K562 (cell line): Measurements from ENCODE around the gene MICU1. TPM values are rescaled to one million over a fixed set of nuclear protein-coding genes. Genes with fewer than 3 reads are reported as not detected.
A peak's percentile ranks its signal among the peaks of the same experiment; 100 is the strongest.

Experiments used
- CBFB ChIP-seq: sonication (generic); formaldehyde crosslinking; IDR thresholded peaks from 2 replicates; pipeline ENCODE4 v1.4.0; 2020; ENCODE audit warnings: mild to moderate bottlenecking, missing genetic modification reagents
- ELF1 ChIP-seq: fragments of 200-800 bp; sonication (Bioruptor generic); IDR thresholded peaks from 2 replicates; pipeline ENCODE4 v1.6.1; 2016; ENCODE audit warnings: missing genetic modification characterization, missing compliant biosample characterization
- ETS2 ChIP-seq: IDR thresholded peaks from 2 replicates; pipeline ENCODE4 v1.6.1; 2016; ENCODE audit warnings: borderline replicate concordance, missing genetic modification characterization, mild to moderate bottlenecking, moderate library complexity, missing compliant biosample characterization; ENCODE audit not compliant: poor library complexity, severe bottlenecking
- FOXA1 ChIP-seq: fragments of 450-650 bp; IDR thresholded peaks from 2 replicates; pipeline ENCODE4 v1.6.1; 2016; ENCODE audit warnings: mild to moderate bottlenecking, borderline replicate concordance
- HNRNPK ChIP-seq: fragments of 200-400 bp; formaldehyde crosslinking; IDR thresholded peaks from one replicate; pipeline ENCODE4 v1.6.1; 2018; ENCODE audit warnings: mild to moderate bottlenecking, low read depth, low read length; ENCODE audit not compliant: poor library complexity, severe bottlenecking
- JUN ChIP-seq, 2 experiments: sonication (generic) in 1 of 2; formaldehyde crosslinking in 1 of 2; IDR thresholded peaks; 2 replicates each; pipeline versions ENCODE4 v1.6.1 to v1.8.0; 2012 to 2022; ENCODE audit warnings: borderline replicate concordance in 2 of 2, mild to moderate bottlenecking in 2 of 2, improper control_type of control experiment in 1 of 2, low read depth in 1 of 2, low read length in 1 of 2, missing genetic modification reagents in 1 of 2
- MLX ChIP-seq, 2 experiments: fragments of 450-650 bp in 1 of 2; sonication (generic) in 1 of 2; formaldehyde crosslinking; conservative IDR thresholded peaks; 2 replicates each; pipeline versions ENCODE4 v1.4.0 to v1.8.1; 2020 to 2022; ENCODE audit warnings: mild to moderate bottlenecking in 1 of 2, missing genetic modification reagents in 1 of 2
- RBBP5 ChIP-seq: fragments of 200-600 bp; sonication (generic); IDR thresholded peaks from 2 replicates; pipeline ENCODE4 v1.6.1; 2012; ENCODE audit warnings: borderline replicate concordance, mild to moderate bottlenecking, low read length, control low read depth, inconsistent platforms; ENCODE audit not compliant: insufficient read depth, poor library complexity, severe bottlenecking
- RBM25 ChIP-seq: fragments of 200-400 bp; formaldehyde crosslinking; IDR thresholded peaks from 2 replicates; pipeline ENCODE4 v1.6.1; 2018; ENCODE audit warnings: low read length, low read depth, moderate library complexity; ENCODE audit not compliant: severe bottlenecking
- SPI1 ChIP-seq: IDR thresholded peaks from 2 replicates; pipeline ENCODE4 v1.6.1; 2011; ENCODE audit warnings: low read depth, low read length, control low read depth, borderline replicate concordance
- SUPT5H ChIP-seq: fragments of 450-650 bp; IDR thresholded peaks from 2 replicates; pipeline ENCODE4 v1.6.1; 2016
- TRIM24 ChIP-seq, 2 experiments: fragments of 450-650 bp; IDR thresholded peaks; 2 replicates each; pipeline ENCODE4 v1.6.1; 2016
- ZNF354B ChIP-seq: fragments of 250-450 bp; sonication (Bioruptor Pico); IDR thresholded peaks from 2 replicates; pipeline ENCODE4 v1.4.0; 2020
- polyA plus RNA-seq, 8 experiments: library from polyadenylated mRNA; depleted of rRNA in 4 of 8; stranded (reverse) in 5 of 8; unstranded in 3 of 8; fragments of >200 nt; fragmentation: Nextera tagmentation in 2 of 8; fragmentation: Illumina TruSeq in 1 of 8; extraction: Ambion mirVana in 2 of 8; extraction: Trizol in 1 of 8; gene quantifications; 2 replicates each; pipeline versions ENCODE4 v1.2.1 to v1.2.3, GENCODE V29; 2011 to 2014; ENCODE audit warnings: inconsistent platforms in 1 of 8, missing spikeins in 1 of 8
- total RNA-seq, 7 experiments: library from RNA; depleted of rRNA in 6 of 7; stranded (reverse); fragments of >200 nt in 6 of 7; fragmentation: Illumina TruSeq in 2 of 7; extraction: Trizol in 2 of 7; gene quantifications; 2 replicates each; pipeline versions ENCODE4 v1.2.1 to v1.2.3, GENCODE V29; 2011 to 2021; ENCODE audit warnings: low replicate concordance in 1 of 7
- TF ChIP-seq, protein P1 (sequence below): fragments of 450-650 bp; IDR thresholded peaks from 2 replicates; pipeline ENCODE4 v1.6.1; 2017; ENCODE audit warnings: mild to moderate bottlenecking, moderate library complexity
- TF ChIP-seq, protein P2 (sequence below), 2 experiments: fragments of 150-350 bp in 1 of 2; IDR thresholded peaks; 2 replicates each; pipeline ENCODE4 v1.6.1; 2012 to 2016; ENCODE audit warnings: low read depth in 2 of 2, low read length in 2 of 2, mild to moderate bottlenecking in 1 of 2, moderate library complexity in 1 of 2
- TF ChIP-seq, protein P3 (sequence below): fragments of 450-650 bp; formaldehyde crosslinking; IDR thresholded peaks from 2 replicates; pipeline ENCODE4 v1.4.0; 2020; ENCODE audit warnings: mild to moderate bottlenecking, moderate library complexity

Gene MICU1
- total and polyA plus RNA-seq, 9 of the 15 experiments (the other 6 are each of a cell fraction or from before 2014, with no cell fraction given) = 29.3 to 76.8 (median 48.4) TPM

DNA sequence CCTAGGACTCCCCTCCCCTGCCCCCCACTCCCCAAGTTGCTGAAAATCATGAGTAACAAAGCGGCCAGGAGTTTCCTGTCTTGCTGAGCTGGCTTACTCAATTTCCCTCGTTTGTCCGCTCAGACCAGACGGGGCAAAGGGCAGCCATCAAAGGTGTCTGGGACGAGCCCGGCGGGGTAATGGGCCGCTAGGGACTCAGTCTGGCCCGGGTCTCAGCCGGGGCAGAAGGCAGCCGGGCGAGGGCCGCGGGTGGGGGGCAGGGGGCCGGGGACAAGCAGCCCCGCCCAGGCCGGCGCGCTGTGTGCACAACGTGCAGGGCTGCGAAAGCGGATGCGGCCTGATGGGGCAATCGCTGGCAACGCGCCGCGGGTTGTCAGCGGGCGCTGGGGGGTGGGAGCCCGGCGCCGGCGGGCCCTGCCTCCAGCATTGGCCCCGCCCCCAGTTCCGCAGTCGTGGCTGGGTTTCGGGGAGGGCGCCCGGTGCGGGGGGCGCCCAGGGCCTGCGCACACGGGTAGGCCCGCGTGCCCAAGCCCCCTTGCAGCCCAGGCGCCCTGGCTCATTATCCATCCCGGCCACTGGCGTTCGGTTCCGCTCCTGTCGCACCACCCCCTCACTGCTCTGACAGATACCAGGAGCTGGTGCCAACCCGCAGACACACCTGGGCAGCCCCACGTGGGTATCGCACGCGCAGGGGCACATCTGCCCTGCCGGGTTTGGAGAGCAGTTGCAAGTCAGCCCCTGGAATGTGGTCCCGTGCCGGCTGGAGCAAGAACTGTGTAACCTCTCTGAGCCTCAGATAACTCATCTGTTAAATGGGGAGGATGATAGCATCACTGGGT, 306.2 kb downstream of the MICU1 start (continued):
- no peak for TF ChIP-seq SUPT5H
- TF ChIP-seq, protein P1, sequence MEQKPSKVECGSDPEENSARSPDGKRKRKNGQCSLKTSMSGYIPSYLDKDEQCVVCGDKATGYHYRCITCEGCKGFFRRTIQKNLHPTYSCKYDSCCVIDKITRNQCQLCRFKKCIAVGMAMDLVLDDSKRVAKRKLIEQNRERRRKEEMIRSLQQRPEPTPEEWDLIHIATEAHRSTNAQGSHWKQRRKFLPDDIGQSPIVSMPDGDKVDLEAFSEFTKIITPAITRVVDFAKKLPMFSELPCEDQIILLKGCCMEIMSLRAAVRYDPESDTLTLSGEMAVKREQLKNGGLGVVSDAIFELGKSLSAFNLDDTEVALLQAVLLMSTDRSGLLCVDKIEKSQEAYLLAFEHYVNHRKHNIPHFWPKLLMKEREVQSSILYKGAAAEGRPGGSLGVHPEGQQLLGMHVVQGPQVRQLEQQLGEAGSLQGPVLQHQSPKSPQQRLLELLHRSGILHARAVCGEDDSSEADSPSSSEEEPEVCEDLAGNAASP = no peak
- TF ChIP-seq TRIM24 (IDR thresholded peaks at IDR 0.05) = peak; percentile 10 to 42; a peak in 2 of 4 replicates
- TF ChIP-seq HNRNPK = no peak
- TF ChIP-seq, protein P2, sequence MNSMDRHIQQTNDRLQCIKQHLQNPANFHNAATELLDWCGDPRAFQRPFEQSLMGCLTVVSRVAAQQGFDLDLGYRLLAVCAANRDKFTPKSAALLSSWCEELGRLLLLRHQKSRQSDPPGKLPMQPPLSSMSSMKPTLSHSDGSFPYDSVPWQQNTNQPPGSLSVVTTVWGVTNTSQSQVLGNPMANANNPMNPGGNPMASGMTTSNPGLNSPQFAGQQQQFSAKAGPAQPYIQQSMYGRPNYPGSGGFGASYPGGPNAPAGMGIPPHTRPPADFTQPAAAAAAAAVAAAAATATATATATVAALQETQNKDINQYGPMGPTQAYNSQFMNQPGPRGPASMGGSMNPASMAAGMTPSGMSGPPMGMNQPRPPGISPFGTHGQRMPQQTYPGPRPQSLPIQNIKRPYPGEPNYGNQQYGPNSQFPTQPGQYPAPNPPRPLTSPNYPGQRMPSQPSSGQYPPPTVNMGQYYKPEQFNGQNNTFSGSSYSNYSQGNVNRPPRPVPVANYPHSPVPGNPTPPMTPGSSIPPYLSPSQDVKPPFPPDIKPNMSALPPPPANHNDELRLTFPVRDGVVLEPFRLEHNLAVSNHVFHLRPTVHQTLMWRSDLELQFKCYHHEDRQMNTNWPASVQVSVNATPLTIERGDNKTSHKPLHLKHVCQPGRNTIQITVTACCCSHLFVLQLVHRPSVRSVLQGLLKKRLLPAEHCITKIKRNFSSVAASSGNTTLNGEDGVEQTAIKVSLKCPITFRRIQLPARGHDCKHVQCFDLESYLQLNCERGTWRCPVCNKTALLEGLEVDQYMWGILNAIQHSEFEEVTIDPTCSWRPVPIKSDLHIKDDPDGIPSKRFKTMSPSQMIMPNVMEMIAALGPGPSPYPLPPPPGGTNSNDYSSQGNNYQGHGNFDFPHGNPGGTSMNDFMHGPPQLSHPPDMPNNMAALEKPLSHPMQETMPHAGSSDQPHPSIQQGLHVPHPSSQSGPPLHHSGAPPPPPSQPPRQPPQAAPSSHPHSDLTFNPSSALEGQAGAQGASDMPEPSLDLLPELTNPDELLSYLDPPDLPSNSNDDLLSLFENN (IDR thresholded peaks at IDR 0.05; ENCODE audit: low read depth in 2 of 2, low read length in 2 of 2) = no peak
- no peak for TF ChIP-seq SPI1
- TF ChIP-seq ZNF354B (CRISPR knock-in tag) = no peak
- TF ChIP-seq JUN (IDR thresholded peaks at IDR 0.05; ENCODE audit: borderline replicate concordance, low read depth, low read length) = peak; percentile 50; the same call in 1 of the 2 replicates
- TF ChIP-seq JUN (CRISPR knock-in tag; IDR thresholded peaks at IDR 0.05; ENCODE audit: borderline replicate concordance) = no peak
- TF ChIP-seq ETS2 = peak; percentile 69
- TF ChIP-seq CBFB (CRISPR knock-in tag) = no peak
- no peak for TF ChIP-seq FOXA1
- TF ChIP-seq MLX (CRISPR knock-in tag; conservative IDR thresholded peaks at IDR 0.05) = no peak
- no peak for TF ChIP-seq RBM25
- no peak for TF ChIP-seq RBBP5
- TF ChIP-seq, protein P3, sequence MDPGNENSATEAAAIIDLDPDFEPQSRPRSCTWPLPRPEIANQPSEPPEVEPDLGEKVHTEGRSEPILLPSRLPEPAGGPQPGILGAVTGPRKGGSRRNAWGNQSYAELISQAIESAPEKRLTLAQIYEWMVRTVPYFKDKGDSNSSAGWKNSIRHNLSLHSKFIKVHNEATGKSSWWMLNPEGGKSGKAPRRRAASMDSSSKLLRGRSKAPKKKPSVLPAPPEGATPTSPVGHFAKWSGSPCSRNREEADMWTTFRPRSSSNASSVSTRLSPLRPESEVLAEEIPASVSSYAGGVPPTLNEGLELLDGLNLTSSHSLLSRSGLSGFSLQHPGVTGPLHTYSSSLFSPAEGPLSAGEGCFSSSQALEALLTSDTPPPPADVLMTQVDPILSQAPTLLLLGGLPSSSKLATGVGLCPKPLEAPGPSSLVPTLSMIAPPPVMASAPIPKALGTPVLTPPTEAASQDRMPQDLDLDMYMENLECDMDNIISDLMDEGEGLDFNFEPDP (CRISPR knock-in tag) = peak; percentile 74; the same call in 1 of the 2 replicates
- TF ChIP-seq ELF1 (tag) = no peak
